Liver (tissue), 9 donors: Measurements from ENCODE around the gene SHISA4. TPM values are rescaled to one million over a fixed set of nuclear protein-coding genes. Genes with fewer than 3 reads are reported as not detected.

Source experiments
- DNase-seq: peaks from one replicate; pipeline ENCODE4 v3.0.0-alpha.2; 2017; ENCODE audit warnings: low spot score
- H3K27ac ChIP-seq, 2 donors: one replicate each; pipeline ENCODE4 v1.7.0; 2013; ENCODE audit warnings: inconsistent platforms in 2 of 2, low read length in 2 of 2, control low read depth in 1 of 2, low read depth in 1 of 2, mild to moderate bottlenecking in 1 of 2
- H3K27me3 ChIP-seq, 4 donors: one replicate each; pipeline versions ENCODE4 v1.6.1 to v1.7.0; 2013; ENCODE audit warnings: low read length in 3 of 4, inconsistent platforms in 1 of 4, mild to moderate bottlenecking in 1 of 4, moderate library complexity in 1 of 4; ENCODE audit not compliant: control insufficient read depth in 4 of 4, insufficient read depth in 4 of 4
- H3K36me3 ChIP-seq, 4 donors: one replicate each; pipeline versions ENCODE4 v1.6.1 to v1.7.0; 2013; ENCODE audit warnings: low read length in 3 of 4, mild to moderate bottlenecking in 3 of 4, low read depth in 1 of 4, moderate library complexity in 1 of 4; ENCODE audit not compliant: control insufficient read depth in 4 of 4, insufficient read depth in 3 of 4
- H3K4me1 ChIP-seq, 4 donors: one replicate each; pipeline versions ENCODE4 v1.6.1 to v1.7.0; 2013; ENCODE audit warnings: low read length in 3 of 4, mild to moderate bottlenecking in 3 of 4, moderate library complexity in 1 of 4; ENCODE audit not compliant: control insufficient read depth in 4 of 4, insufficient read depth in 4 of 4
- H3K4me3 ChIP-seq, 3 donors: one replicate each; pipeline versions ENCODE4 v1.6.1 to v1.7.0; 2013; ENCODE audit warnings: low read length in 3 of 3, control low read depth in 1 of 3, low read depth in 1 of 3, mild to moderate bottlenecking in 1 of 3
- H3K9ac ChIP-seq, 2 donors: one replicate each; pipeline ENCODE4 v1.7.0; 2013; ENCODE audit warnings: low read length in 2 of 2, mild to moderate bottlenecking in 2 of 2, moderate library complexity in 2 of 2, control low read depth in 1 of 2, low read depth in 1 of 2
- H3K9me3 ChIP-seq, 4 donors: one replicate each; pipeline versions ENCODE4 v1.6.1 to v1.7.0; 2013; ENCODE audit warnings: low read length in 3 of 4; ENCODE audit not compliant: control insufficient read depth in 4 of 4
- EGR1 ChIP-seq, 2 donors: IDR thresholded peaks; 2 replicates each; pipeline ENCODE4 v1.6.1; 2016 to 2018; ENCODE audit warnings: antibody characterized with exemption in 2 of 2, low read depth in 2 of 2
- FOXA1 ChIP-seq: IDR thresholded peaks from 2 replicates; pipeline ENCODE4 v1.6.1; 2016; ENCODE audit warnings: antibody characterized with exemption
- FOXA2 ChIP-seq: IDR thresholded peaks from 2 replicates; pipeline ENCODE4 v1.6.1; 2016; ENCODE audit warnings: antibody characterized with exemption
- GABPA ChIP-seq, 2 donors: IDR thresholded peaks in 1 of 2; conservative IDR thresholded peaks in 1 of 2; 2 replicates each; pipeline ENCODE4 v1.6.1; 2016; ENCODE audit warnings: antibody characterized with exemption in 2 of 2, mild to moderate bottlenecking in 1 of 2, moderate library complexity in 1 of 2
- HNF4A ChIP-seq, 2 donors: conservative IDR thresholded peaks; 2 replicates each; pipeline ENCODE4 v1.6.1; 2016; ENCODE audit warnings: antibody characterized with exemption in 2 of 2, mild to moderate bottlenecking in 2 of 2
- HNF4G ChIP-seq: IDR thresholded peaks from 2 replicates; pipeline ENCODE4 v1.6.1; 2016; ENCODE audit warnings: antibody characterized with exemption
- JUND ChIP-seq, 2 donors: IDR thresholded peaks; 2 replicates each; pipeline ENCODE4 v1.6.1; 2016; ENCODE audit warnings: antibody characterized with exemption in 2 of 2
- NR2F2 ChIP-seq: IDR thresholded peaks from 2 replicates; pipeline ENCODE4 v1.6.1; 2016; ENCODE audit warnings: antibody characterized with exemption
- RAD21 ChIP-seq, 2 donors: IDR thresholded peaks; 2 replicates each; pipeline ENCODE4 v1.6.1; 2016; ENCODE audit warnings: antibody characterized with exemption in 2 of 2, mild to moderate bottlenecking in 2 of 2
- REST ChIP-seq: IDR thresholded peaks from 2 replicates; pipeline ENCODE4 v1.6.1; 2016; ENCODE audit warnings: antibody characterized with exemption, mild to moderate bottlenecking
- RXRA ChIP-seq, 2 donors: IDR thresholded peaks; 2 replicates each; pipeline ENCODE4 v1.6.1; 2017 to 2018; ENCODE audit warnings: antibody characterized with exemption in 2 of 2, mild to moderate bottlenecking in 1 of 2
- SP1 ChIP-seq: IDR thresholded peaks from 2 replicates; pipeline ENCODE4 v1.6.1; 2018; ENCODE audit warnings: antibody characterized with exemption, mild to moderate bottlenecking
- TAF1 ChIP-seq: conservative IDR thresholded peaks from 2 replicates; pipeline ENCODE4 v1.6.1; 2016; ENCODE audit warnings: antibody characterized with exemption, mild to moderate bottlenecking
- YY1 ChIP-seq: IDR thresholded peaks from 2 replicates; pipeline ENCODE4 v1.6.1; 2016; ENCODE audit warnings: antibody characterized with exemption, mild to moderate bottlenecking
- WGBS: extraction: QIAGEN DNeasy Blood & Tissue Kit; methylation state at CpG from one replicate; pipeline ENCODE4 v1.1.7; 2013; 5-methylcytosine and 5-hydroxymethylcytosine counted together
- polyA plus RNA-seq, 2 donors: library from polyadenylated mRNA; stranded (reverse) in 1 of 2; unstranded in 1 of 2; fragments of 200-250 nt in 1 of 2; fragments of >200 nt in 1 of 2; fragmentation: Nextera tagmentation in 1 of 2; extraction: Ambion mirVana in 1 of 2; gene quantifications; one replicate each; pipeline versions ENCODE4 v1.2.1 to v1.2.3, GENCODE V29; 2013 to 2015
- total RNA-seq, 2 donors: library from RNA; depleted of rRNA; stranded (reverse); fragments of >200 nt; gene quantifications; one replicate each; pipeline ENCODE4 v1.2.3, GENCODE V29; 2014
- TF ChIP-seq, protein P1 (sequence below): IDR thresholded peaks from 2 replicates; pipeline ENCODE4 v1.6.1; 2016; ENCODE audit warnings: antibody characterized with exemption
- TF ChIP-seq, protein P2 (sequence below): IDR thresholded peaks from 2 replicates; pipeline ENCODE4 v1.6.1; 2016; ENCODE audit warnings: antibody characterized with exemption
- TF ChIP-seq, protein P3 (sequence below): fragments of 150-350 bp; IDR thresholded peaks from 2 replicates; pipeline ENCODE4 v1.5.1; 2017; ENCODE audit warnings: improper control_type of control experiment, low read depth, low read length; ENCODE audit not compliant: missing input control
- TF ChIP-seq, protein P4 (sequence below): IDR thresholded peaks from 2 replicates; pipeline ENCODE4 v1.6.1; 2016; ENCODE audit warnings: antibody characterized with exemption
- donor health status: healthy.
- donor health status: healthy.
- donor health status: healthy.
- donor health status: healthy.
- donor health status: healthy.

The SHISA4 gene
- total and polyA plus RNA-seq, 4 donors = 0.47 to 4.1 (median 2.1) TPM

GRCh38 chr1:201902198-201902597 is 13.5 kb downstream of the SHISA4 start:
- no peak overlapping the region for H3K27ac ChIP-seq

More at GRCh38 chr1:201902198-201902597, 13.5 kb downstream of the SHISA4 start:
- TF ChIP-seq HNF4G (no peak), YY1 (no peak), FOXA1 (no peak), REST (no peak), SP1 (no peak), HNF4A (conservative IDR thresholded peaks at IDR 0.05) (no peak), GABPA (IDR thresholded peaks at IDR 0.05 in 1 of 2, conservative IDR thresholded peaks at IDR 0.05 in 1 of 2) (no peak), FOXA2 (no peak), RXRA (IDR thresholded peaks at IDR 0.05) (no peak), TAF1 (no peak), EGR1 (IDR thresholded peaks at IDR 0.05; ENCODE audit: low read depth in 2 of 2) (no peak), JUND (IDR thresholded peaks at IDR 0.05) (no peak), RAD21 (IDR thresholded peaks at IDR 0.05) (no peak), NR2F2 (no peak)
- TF ChIP-seq, protein P1, sequence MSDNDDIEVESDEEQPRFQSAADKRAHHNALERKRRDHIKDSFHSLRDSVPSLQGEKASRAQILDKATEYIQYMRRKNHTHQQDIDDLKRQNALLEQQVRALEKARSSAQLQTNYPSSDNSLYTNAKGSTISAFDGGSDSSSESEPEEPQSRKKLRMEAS = no peak
- TF ChIP-seq, protein P2, sequence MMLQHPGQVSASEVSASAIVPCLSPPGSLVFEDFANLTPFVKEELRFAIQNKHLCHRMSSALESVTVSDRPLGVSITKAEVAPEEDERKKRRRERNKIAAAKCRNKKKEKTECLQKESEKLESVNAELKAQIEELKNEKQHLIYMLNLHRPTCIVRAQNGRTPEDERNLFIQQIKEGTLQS = no peak
- TF ChIP-seq, protein P3, sequence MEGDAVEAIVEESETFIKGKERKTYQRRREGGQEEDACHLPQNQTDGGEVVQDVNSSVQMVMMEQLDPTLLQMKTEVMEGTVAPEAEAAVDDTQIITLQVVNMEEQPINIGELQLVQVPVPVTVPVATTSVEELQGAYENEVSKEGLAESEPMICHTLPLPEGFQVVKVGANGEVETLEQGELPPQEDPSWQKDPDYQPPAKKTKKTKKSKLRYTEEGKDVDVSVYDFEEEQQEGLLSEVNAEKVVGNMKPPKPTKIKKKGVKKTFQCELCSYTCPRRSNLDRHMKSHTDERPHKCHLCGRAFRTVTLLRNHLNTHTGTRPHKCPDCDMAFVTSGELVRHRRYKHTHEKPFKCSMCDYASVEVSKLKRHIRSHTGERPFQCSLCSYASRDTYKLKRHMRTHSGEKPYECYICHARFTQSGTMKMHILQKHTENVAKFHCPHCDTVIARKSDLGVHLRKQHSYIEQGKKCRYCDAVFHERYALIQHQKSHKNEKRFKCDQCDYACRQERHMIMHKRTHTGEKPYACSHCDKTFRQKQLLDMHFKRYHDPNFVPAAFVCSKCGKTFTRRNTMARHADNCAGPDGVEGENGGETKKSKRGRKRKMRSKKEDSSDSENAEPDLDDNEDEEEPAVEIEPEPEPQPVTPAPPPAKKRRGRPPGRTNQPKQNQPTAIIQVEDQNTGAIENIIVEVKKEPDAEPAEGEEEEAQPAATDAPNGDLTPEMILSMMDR = no peak
- TF ChIP-seq, protein P4, sequence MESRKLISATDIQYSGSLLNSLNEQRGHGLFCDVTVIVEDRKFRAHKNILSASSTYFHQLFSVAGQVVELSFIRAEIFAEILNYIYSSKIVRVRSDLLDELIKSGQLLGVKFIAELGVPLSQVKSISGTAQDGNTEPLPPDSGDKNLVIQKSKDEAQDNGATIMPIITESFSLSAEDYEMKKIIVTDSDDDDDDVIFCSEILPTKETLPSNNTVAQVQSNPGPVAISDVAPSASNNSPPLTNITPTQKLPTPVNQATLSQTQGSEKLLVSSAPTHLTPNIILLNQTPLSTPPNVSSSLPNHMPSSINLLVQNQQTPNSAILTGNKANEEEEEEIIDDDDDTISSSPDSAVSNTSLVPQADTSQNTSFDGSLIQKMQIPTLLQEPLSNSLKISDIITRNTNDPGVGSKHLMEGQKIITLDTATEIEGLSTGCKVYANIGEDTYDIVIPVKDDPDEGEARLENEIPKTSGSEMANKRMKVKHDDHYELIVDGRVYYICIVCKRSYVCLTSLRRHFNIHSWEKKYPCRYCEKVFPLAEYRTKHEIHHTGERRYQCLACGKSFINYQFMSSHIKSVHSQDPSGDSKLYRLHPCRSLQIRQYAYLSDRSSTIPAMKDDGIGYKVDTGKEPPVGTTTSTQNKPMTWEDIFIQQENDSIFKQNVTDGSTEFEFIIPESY = no peak
- DNase-seq = no peak
- H3K9me3 ChIP-seq = no peaks in the 10 kb centered on the region
- H3K9ac ChIP-seq = no peak overlapping the region
- H3K4me1 ChIP-seq = peaks cover 2 to 19% (median 9%) of the 10 kb centered on the region in 4 donors
- 80% methylated on average over 3 of the region's 3 CpGs for WGBS
- no peaks in the 10 kb centered on the region for H3K36me3 ChIP-seq
- H3K27me3 ChIP-seq = no peaks in the 10 kb centered on the region
- no peak overlapping the region for H3K4me3 ChIP-seq
